Measurements from ENCODE around the gene KIF24. TPM values are rescaled to one million over a fixed set of nuclear protein-coding genes. Genes with fewer than 3 reads are reported as not detected.

KIF24 gene
- total RNA-seq, 2 donors from 2014 or later, result 3.4 to 8.7 TPM

GRCh38 chr9:34282096-34282495 is 47.0 kb downstream of the KIF24 start:
- peaks cover 0 to 5% of the 10 kb centered on the region in 2 donors for H3K4me1 Mint-ChIP-seq (ENCODE audit: low read depth in 2 of 2)
- H3K27ac Mint-ChIP-seq, result no peak overlapping the region
- no peaks in the 10 kb centered on the region for H3K36me3 Mint-ChIP-seq
- no peaks in the 10 kb centered on the region for H3K9me3 Mint-ChIP-seq
- H3K4me3 Mint-ChIP-seq, result no peak overlapping the region
- ATAC-seq (no peak), DNase-seq (ENCODE audit: low spot score) (no peak)
- no peaks in the 10 kb centered on the region for H3K27me3 Mint-ChIP-seq

GRCh38 chr9:34279411-34279810 is 49.7 kb downstream of the KIF24 start:
- no peaks in the 10 kb centered on the region for H3K9me3 Mint-ChIP-seq
- no peak overlapping the region for H3K4me3 Mint-ChIP-seq
- H3K4me1 Mint-ChIP-seq (ENCODE audit: low read depth in 2 of 2), result peaks cover 0 to 5% of the 10 kb centered on the region in 2 donors
- DNase-seq (ENCODE audit: low spot score), result no peak
- H3K27ac Mint-ChIP-seq, result no peak overlapping the region
- no peaks in the 10 kb centered on the region for H3K36me3 Mint-ChIP-seq
- no peak for ATAC-seq
- no peaks in the 10 kb centered on the region for H3K27me3 Mint-ChIP-seq

Other genes with a start within 250 kb of the KIF24 start
- 10 to 100 TPM; 36.5 to 54.8 TPM for gene DCAF12, start 202.6 kb downstream of the KIF24 start, total RNA-seq
- gene UBAP1, start 150.2 kb downstream of the KIF24 start, total RNA-seq, result 10 to 100 TPM; 41.2 to 44.8 TPM
- 10 to 100 TPM; 16.4 to 28.9 TPM for gene NUDT2, start 301 bp upstream of the KIF24 start, total RNA-seq
- 1 to 10 TPM; 1.1 to 4.6 TPM for gene MYORG, start 47.6 kb upstream of the KIF24 start, total RNA-seq
- 10 to 100 TPM; 21.4 to 23.5 TPM for gene FAM219A, start 129.3 kb upstream of the KIF24 start, total RNA-seq
- not detected for gene DNAI1, start 129.5 kb upstream of the KIF24 start, total RNA-seq
- not detected for gene ENHO, start 193.7 kb upstream of the KIF24 start, total RNA-seq

Data from natural killer cell treated with Interleukin-12 subunit alpha and Interleukin-12 subunit beta and Interleukin-15 and Interleukin-18, amount 100 ng/mL, for 72 hours (primary cell).